Bronchial epithelial cell (primary cell): Measurements from ENCODE around the gene CDY1. TPM values are rescaled to one million over a fixed set of nuclear protein-coding genes. Genes with fewer than 3 reads are reported as not detected.
"Not testable (repeated sequence)": the region's sequence is repeated elsewhere in the genome, so short reads cannot be mapped to it uniquely, and the experiment has no call there.

Experiments used
- DNase-seq: peaks from one replicate; pipeline ENCODE4 v3.0.0-alpha.2; 2010; ENCODE audit warnings: low read depth
- FAIRE-seq: peaks from 2 replicates; lab custom pipeline; 2011; peaks lifted over from hg19 to GRCh38; lab: Jason Lieb, UNC
- H3K27me3 ChIP-seq: 2 replicates; pipeline ENCODE4 v1.5.1; 2011; ENCODE audit warnings: low read length; ENCODE audit not compliant: control insufficient read depth, insufficient read depth
- H3K36me3 ChIP-seq: 2 replicates; pipeline ENCODE4 v1.5.1; 2011; ENCODE audit warnings: low read length; ENCODE audit not compliant: control insufficient read depth, insufficient read depth
- H3K4me3 ChIP-seq: 2 replicates; pipeline ENCODE4 v1.5.1; 2011; ENCODE audit warnings: mild to moderate bottlenecking, low read depth, low read length, control low read depth
- total RNA-seq: library from RNA; depleted of rRNA; stranded (reverse); fragments of >200 nt; gene quantifications from 2 replicates; pipeline ENCODE4 v1.2.1, GENCODE V29; 2014

CDY1 gene, protein sequence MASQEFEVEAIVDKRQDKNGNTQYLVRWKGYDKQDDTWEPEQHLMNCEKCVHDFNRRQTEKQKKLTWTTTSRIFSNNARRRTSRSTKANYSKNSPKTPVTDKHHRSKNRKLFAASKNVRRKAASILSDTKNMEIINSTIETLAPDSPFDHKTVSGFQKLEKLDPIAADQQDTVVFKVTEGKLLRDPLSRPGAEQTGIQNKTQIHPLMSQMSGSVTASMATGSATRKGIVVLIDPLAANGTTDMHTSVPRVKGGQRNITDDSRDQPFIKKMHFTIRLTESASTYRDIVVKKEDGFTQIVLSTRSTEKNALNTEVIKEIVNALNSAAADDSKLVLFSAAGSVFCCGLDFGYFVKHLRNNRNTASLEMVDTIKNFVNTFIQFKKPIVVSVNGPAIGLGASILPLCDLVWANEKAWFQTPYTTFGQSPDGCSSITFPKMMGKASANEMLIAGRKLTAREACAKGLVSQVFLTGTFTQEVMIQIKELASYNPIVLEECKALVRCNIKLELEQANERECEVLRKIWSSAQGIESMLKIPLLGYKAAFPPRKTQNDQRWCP
- not detected in 2 replicates for total RNA-seq

DNA sequence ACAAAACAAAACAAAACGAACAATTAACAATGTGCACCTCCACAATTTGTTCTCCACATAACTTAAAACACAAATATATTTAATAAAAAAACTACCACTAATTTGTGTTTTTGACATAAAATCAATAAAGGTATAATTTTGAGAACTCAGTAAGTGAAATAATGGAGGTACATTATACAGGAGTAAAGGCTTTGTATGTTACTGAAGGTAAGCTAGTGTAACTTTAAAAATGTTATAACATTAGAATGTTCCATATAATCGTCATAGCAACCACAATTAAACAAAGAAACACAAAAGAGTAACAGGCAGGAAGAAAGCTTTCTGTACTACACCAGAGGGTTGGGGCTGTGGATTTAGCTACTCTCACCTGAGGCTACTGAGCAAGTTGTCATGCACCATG lies at the start of gene CDY1:
CDY1 (plus strand) TSS at position 301 of the 400 bp plus-strand sequence. CDS start 326 bp downstream, outside the sequence.
- H3K4me3 ChIP-seq, H3K36me3 ChIP-seq, FAIRE-seq, DNase-seq, H3K27me3 ChIP-seq: not testable (repeated sequence)

DNA sequence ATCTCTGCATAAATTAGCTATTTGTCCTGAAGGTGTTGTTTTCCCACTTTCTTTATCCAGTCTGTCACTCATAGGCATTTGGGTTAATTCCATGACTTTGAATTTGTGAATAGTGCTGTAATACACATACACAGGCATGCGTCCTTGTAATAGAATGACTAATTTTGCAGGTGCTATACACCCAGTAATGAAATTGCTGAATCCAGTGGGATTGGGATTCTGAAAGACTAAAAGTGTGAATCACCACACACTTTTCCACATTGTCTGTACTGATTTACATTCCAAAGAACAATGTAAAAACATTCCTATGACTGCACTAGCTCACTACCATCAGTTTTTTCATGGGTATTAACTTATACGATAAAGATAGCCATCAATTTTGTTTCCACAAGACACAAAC lies 28.6 kb upstream of the CDY1 start:
- H3K27me3 ChIP-seq, H3K36me3 ChIP-seq, DNase-seq, H3K4me3 ChIP-seq, FAIRE-seq: not testable (repeated sequence)

DNA sequence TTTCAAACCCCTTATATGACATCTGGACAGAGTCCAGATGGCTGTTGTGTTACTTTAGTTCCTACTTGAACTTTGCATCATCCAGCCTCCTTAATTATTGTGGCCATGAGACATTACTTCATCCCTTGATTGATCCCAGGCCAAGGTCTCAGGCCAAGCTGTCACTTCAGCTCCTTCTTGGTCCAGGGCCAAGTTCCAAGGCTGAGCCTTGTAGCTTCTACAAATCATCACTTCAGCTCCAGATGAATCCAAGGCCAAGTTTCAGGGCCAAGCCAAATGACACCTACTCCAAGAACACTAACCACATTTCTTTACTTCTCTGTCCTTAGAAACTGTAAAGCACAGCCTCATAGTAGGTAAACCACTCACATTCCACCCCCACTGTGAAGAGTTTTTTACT lies 1.7 kb upstream of the CDY1 start:
- not testable (repeated sequence) for H3K36me3 ChIP-seq, H3K4me3 ChIP-seq, DNase-seq, H3K27me3 ChIP-seq, FAIRE-seq

DNA sequence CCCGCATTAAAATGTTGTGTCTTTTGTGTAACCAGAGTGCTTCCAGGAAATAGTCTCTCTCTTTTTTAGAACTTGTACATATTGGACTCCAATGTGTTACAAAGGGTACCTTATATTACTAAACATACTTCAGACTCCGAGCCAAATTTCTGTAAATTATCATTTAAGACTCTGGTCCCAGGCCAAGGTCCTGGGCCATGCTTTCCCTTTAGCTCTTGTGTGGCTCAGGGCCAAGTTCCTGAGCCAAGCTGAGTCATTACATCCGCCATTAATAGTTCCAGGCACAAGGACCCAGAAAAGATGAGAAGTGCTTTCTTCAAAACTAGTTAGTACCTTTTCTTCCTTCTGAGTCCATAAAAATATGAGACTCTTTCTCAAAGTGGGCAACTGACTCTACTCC lies 4.6 kb downstream of the CDY1 start:
- not testable (repeated sequence) for DNase-seq, FAIRE-seq, H3K4me3 ChIP-seq, H3K36me3 ChIP-seq, H3K27me3 ChIP-seq

DNA sequence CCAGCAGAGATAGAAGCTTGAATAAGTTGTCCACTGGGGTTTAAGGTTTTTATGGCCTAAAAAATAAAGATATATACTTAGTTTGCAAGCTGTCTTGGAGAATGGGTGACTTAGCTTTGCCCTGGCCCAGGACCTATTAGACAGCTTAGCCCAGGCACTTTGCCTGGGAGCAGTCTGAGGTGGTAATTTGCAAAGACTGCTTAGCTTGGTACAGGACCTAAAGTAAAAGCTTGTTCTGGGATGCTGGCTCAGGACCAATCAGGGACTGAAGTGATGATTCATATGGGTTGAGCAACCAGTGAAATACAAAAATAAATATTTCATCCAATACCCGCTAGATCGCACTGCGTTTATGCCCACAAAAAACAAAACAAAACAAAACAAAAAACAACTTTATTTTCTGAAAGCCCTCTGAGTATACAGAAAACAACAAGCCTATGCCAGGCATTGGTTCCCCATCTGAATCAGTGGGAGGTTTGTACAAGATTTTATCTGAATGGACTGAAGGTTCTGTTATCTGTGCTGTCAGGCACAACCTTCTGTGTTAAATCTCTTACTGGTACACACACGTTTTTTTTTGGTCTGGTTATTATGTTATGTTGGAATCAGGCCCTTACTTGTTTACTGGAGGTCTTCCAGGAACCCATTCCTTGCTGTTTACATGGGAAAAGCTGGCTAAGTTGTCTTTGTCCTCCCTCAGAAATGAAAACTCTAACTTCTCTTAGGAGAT lies 8.6 kb downstream of the CDY1 start:
- not testable (repeated sequence) for H3K4me3 ChIP-seq, FAIRE-seq, H3K27me3 ChIP-seq, DNase-seq, H3K36me3 ChIP-seq

DNA sequence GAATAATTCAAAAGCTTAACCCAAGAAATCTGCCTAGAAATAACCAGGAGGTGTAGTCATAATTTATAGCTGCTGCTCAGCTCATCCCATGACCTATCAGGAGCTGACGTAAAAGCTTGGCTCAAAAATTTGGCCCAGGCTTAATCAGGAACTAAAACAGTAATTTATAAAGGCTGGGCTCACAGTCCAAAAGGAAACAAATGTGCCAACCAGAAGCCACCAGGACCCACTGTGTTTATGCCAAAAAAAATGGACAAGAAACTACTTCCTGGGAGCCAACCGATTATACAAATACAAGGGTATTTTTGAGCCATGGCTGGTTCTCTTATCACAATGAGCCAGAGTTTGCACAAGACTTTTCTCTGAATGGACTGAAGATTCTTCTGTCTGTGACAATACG lies 17.9 kb downstream of the CDY1 start:
- FAIRE-seq, DNase-seq, H3K27me3 ChIP-seq, H3K36me3 ChIP-seq, H3K4me3 ChIP-seq: not testable (repeated sequence)

DNA sequence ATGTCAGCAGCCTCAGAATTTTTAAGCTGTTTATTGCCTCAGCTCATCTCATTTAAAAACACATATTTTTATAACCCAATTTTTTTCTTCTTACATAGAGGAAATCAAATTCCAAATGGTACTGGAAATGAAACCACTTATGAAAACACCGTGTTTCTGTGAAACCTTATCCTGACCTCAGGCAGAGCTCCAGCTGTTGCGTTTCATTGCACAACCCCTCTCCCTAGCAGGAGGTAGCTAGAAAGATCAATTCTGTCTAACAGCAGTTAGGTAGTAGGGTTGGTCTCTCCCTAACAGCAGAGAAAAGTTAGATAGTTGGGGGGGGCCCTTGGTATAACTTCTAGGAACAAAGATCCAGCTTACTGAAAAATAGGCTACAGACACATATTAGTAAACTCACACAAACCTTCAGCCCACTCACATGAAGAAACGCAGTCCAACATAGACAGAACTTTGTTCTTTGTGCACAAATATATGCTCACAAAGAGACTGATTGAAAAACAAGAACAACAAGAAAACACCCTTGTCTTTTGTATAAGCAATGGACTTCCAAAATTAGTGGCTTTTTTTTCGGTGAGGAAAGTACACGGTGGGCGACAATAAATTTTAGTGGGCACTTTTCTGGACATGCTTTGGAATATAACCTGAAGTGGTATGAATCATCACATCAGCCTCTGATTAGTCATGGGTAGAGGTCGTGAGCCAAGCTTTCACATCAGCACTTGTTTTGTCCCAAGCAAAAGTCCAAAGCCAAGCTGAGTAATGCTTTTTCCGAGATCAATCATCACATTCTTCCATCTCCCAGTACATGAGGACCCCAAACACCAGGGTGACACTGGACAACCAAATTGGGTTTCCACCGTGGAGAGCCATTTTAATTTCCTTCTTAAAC lies 21.4 kb downstream of the CDY1 start:
- not testable (repeated sequence) for H3K4me3 ChIP-seq, FAIRE-seq, DNase-seq, H3K27me3 ChIP-seq, H3K36me3 ChIP-seq
